Transverse colon (tissue), 4 donors: ENCODE measurements around the gene HIVEP2. TPM values are rescaled to one million over a fixed set of nuclear protein-coding genes. Genes with fewer than 3 reads are reported as not detected.

ENCODE experiments used
- DNase-seq: peaks from one replicate; pipeline ENCODE4 v3.0.0-alpha.2; 2019
- H3K27ac ChIP-seq, 4 donors: fragments of 200-600 bp; sonication (generic); 2 replicates each; pipeline ENCODE4 v1.5.1; 2016 to 2018; ENCODE audit warnings: inconsistent platforms in 4 of 4
- H3K27me3 ChIP-seq: fragments of 200-600 bp; sonication (generic); 2 replicates; pipeline ENCODE4 v1.5.1; 2017; ENCODE audit warnings: inconsistent platforms
- H3K36me3 ChIP-seq, 4 donors: fragments of 200-600 bp; sonication (generic); 2 replicates each; pipeline ENCODE4 v1.5.1; 2017 to 2019; ENCODE audit warnings: inconsistent platforms in 4 of 4
- H3K4me1 ChIP-seq, 4 donors: fragments of 200-600 bp; sonication (generic); 2 replicates each; pipeline ENCODE4 v1.5.1; 2017 to 2020; ENCODE audit warnings: inconsistent platforms in 4 of 4
- H3K4me3 ChIP-seq, 4 donors: fragments of 200-600 bp; sonication (generic); 1 replicate in 1 of 4; 2 replicates in 3 of 4; pipeline versions ENCODE4 v1.5.1 to v1.6.1; 2017 to 2019; ENCODE audit warnings: inconsistent platforms in 4 of 4
- H3K9me3 ChIP-seq, 2 donors: fragments of 200-600 bp; sonication (generic); 2 replicates each; pipeline ENCODE4 v1.5.1; 2017 to 2019; ENCODE audit warnings: inconsistent platforms in 2 of 2
- CTCF ChIP-seq, 5 experiments: fragments of 200-600 bp in 3 of 5; fragments of 450-650 bp in 2 of 5; sonication (generic) in 3 of 5; IDR thresholded peaks; 1 replicate in 2 of 5; 2 replicates in 3 of 5; pipeline ENCODE4 v1.5.1; 2016 to 2017; ENCODE audit warnings: antibody characterized with exemption in 5 of 5, inconsistent platforms in 3 of 5, mild to moderate bottlenecking in 2 of 5, moderate library complexity in 1 of 5
- EP300 ChIP-seq: sonication (generic); formaldehyde crosslinking; IDR thresholded peaks from one replicate; pipeline ENCODE4 v1.6.1; 2017; ENCODE audit warnings: antibody characterized with exemption, low read depth
- POLR2A ChIP-seq: fragments of 450-650 bp; IDR thresholded peaks from one replicate; pipeline ENCODE4 v1.6.1; 2016; ENCODE audit warnings: antibody characterized with exemption, mild to moderate bottlenecking, moderate library complexity
- POLR2AphosphoS5 ChIP-seq, 3 donors: sonication (generic); formaldehyde crosslinking; IDR thresholded peaks; one replicate each; pipeline ENCODE4 v1.6.1; 2016; ENCODE audit warnings: antibody characterized with exemption in 3 of 3
- WGBS, 2 donors: methylation state at CpG; one replicate each; pipeline ENCODE4 v1.1.5; 2018; ENCODE audit warnings: low coverage in 1 of 2; 5-methylcytosine and 5-hydroxymethylcytosine counted together
- in situ Hi-C, 4 donors: fragments of 200-750 bp; cut with MboI; loops; one replicate each; pipeline versions ENCODE4 v1.15.0 to v1.15.1; 2017; ENCODE audit warnings: low sequenced_read_pairs in 3 of 4, low pct_ligation_motif_present in 1 of 4, low pct_unique_long_range_greater_than_20kb in 1 of 4
- intact Hi-C: fragments of 100-400 bp; cut with DNase I; formaldehyde crosslinking; loops from one replicate; pipeline ENCODE4 v1.15.1; 2023; ENCODE audit warnings: low total_unique reads
- total RNA-seq, 4 donors: library from RNA; depleted of rRNA; stranded (reverse); fragments of >200 nt; gene quantifications; one replicate each; pipeline ENCODE4 v1.1.0, GENCODE V29; 2016

The HIVEP2 gene
- total RNA-seq, 4 donors from 2014 or later = 10.0 to 22.5 (median 13.7) TPM

- H3K4me3 ChIP-seq = no peak overlapping the region
- no peaks in the 10 kb centered on the region for H3K27me3 ChIP-seq
- in situ Hi-C loops = no loop called here
- no peak overlapping the region for H3K27ac ChIP-seq
- 90 to 97% methylated on average over 2 of the region's 2 CpGs for WGBS, 2 donors
- TF ChIP-seq EP300 (no peak), CTCF (IDR thresholded peaks at IDR 0.05) (no peak), POLR2AphosphoS5 (IDR thresholded peaks at IDR 0.05) (no peak), POLR2A (no peak)
- peaks cover 0 to 14% (median 3%) of the 10 kb centered on the region in 4 donors for H3K4me1 ChIP-seq
- no peaks in the 10 kb centered on the region for H3K36me3 ChIP-seq
- no peak for DNase-seq
- H3K9me3 ChIP-seq = no peaks in the 10 kb centered on the region
- intact Hi-C loops = no loop called here
Observed at GRCh38 chr6:142897659-142898058, 47.3 kb downstream of the HIVEP2 start.

- no peaks in the 10 kb centered on the region for H3K27me3 ChIP-seq
- H3K27ac ChIP-seq = no peak overlapping the region
- H3K4me1 ChIP-seq = peaks cover 0 to 13% (median 2%) of the 10 kb centered on the region in 4 donors
- H3K4me3 ChIP-seq = no peak overlapping the region
- DNase-seq = no peak
- TF ChIP-seq POLR2A (no peak), CTCF (IDR thresholded peaks at IDR 0.05) (no peak), EP300 (no peak)
- intact Hi-C loops (no loop called here), in situ Hi-C loops (no loop called here)
- H3K9me3 ChIP-seq = no peaks in the 10 kb centered on the region
- no peaks in the 10 kb centered on the region for H3K36me3 ChIP-seq
Observed at GRCh38 chr6:142896732-142897131, 48.2 kb downstream of the HIVEP2 start.

- Histone ChIP-seq H3K9me3 (no peaks in the 10 kb centered on the region), H3K27ac (no peak overlapping the region), H3K4me1 (no peaks in the 10 kb centered on the region), H3K4me3 (no peak overlapping the region), H3K27me3 (no peaks in the 10 kb centered on the region), H3K36me3 (no peaks in the 10 kb centered on the region)
- no peak for TF ChIP-seq POLR2A
- TF ChIP-seq EP300 = no peak
- no peak for TF ChIP-seq POLR2AphosphoS5 (IDR thresholded peaks at IDR 0.05)
- no peak for TF ChIP-seq CTCF (IDR thresholded peaks at IDR 0.05)
- WGBS, 2 donors = 76 to 77% methylated on average over 3 to 4 of the region's 4 CpGs
- no peak for DNase-seq
- in situ Hi-C loops = no loop called here
- intact Hi-C loops = no loop called here
Observed at GRCh38 chr6:142893088-142893487, 51.9 kb downstream of the HIVEP2 start.

GRCh38 chr6:142892254-142893021 is 52.5 kb downstream of the HIVEP2 start:
- H3K27ac ChIP-seq = no peak overlapping the region
- no peaks in the 10 kb centered on the region for H3K9me3 ChIP-seq
- no peak for DNase-seq
- no peak overlapping the region for H3K4me3 ChIP-seq
- TF ChIP-seq POLR2A = no peak
- in situ Hi-C loops (no loop called here), intact Hi-C loops (no loop called here)
- H3K27me3 ChIP-seq = no peaks in the 10 kb centered on the region
- H3K4me1 ChIP-seq = no peaks in the 10 kb centered on the region
- WGBS, 2 donors = 90 to 94% methylated on average over 4 to 10 of the region's 10 CpGs
- no peaks in the 10 kb centered on the region for H3K36me3 ChIP-seq

- no peaks in the 10 kb centered on the region for H3K9me3 ChIP-seq
- intact Hi-C loops = no loop called here
- H3K4me3 ChIP-seq = no peak overlapping the region
- 93 to 98% methylated on average over 5 of the region's 5 CpGs for WGBS, 2 donors
- H3K27ac ChIP-seq = no peak overlapping the region
- H3K27me3 ChIP-seq = no peaks in the 10 kb centered on the region
- H3K4me1 ChIP-seq = peaks cover 0 to 9% (median 0%) of the 10 kb centered on the region in 4 donors
- TF ChIP-seq POLR2A = no peak
- TF ChIP-seq POLR2AphosphoS5 (IDR thresholded peaks at IDR 0.05) = no peak
- TF ChIP-seq EP300 = no peak
- TF ChIP-seq CTCF (IDR thresholded peaks at IDR 0.05) = no peak
- no peaks in the 10 kb centered on the region for H3K36me3 ChIP-seq
- in situ Hi-C loops = no loop called here
- DNase-seq = no peak
Observed at GRCh38 chr6:142891454-142891853, 53.5 kb downstream of the HIVEP2 start.
